ENCODE measurements around the gene PI16. TPM values are rescaled to one million over a fixed set of nuclear protein-coding genes. Genes with fewer than 3 reads are reported as not detected.
A peak's percentile ranks its signal among the peaks of the same experiment; 100 is the strongest.

Gene PI16
- total and polyA plus RNA-seq, 2 donors (not counting 3 experiments of a cell fraction or from before 2014, with no cell fraction given): 0.14 TPM; not detected in 1

DNA sequence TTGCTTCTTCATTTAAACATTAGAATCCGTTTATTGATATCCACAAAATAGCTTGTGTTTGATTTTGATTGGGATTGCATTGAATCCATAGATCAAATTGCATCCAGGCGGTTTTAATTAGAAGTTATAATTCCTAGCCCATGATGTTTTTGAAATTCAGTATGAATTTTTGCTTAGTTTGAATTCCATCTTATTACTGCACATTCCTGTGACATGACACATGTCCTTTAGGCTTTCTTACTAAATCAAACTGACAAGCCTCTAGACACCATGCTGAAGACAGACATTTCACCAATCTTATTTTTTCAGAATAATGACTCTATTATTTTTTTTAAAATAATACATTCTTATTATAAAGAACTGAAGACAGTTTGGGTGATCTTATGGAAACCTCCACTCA lies 21.4 kb upstream of the PI16 start:
- Histone ChIP-seq H3K9me3 (replicated peaks; ENCODE audit: control insufficient read depth, insufficient read depth, low read length) (no peaks in the 10 kb centered on the region), H2AFZ (ENCODE audit: low read depth, low read length) (no peak overlapping the region), H3K27me3 (ENCODE audit: control insufficient read depth in 2 of 2, insufficient read depth in 2 of 2, low read length in 2 of 2) (no peaks in the 10 kb centered on the region), H3K4me1 (ENCODE audit: control insufficient read depth, extremely low read depth, insufficient read depth, low read length) (peaks cover 8% of the 10 kb centered on the region), H3K9me1 (replicated peaks; ENCODE audit: control insufficient read depth, extremely low read depth, insufficient read depth, low read length) (no peaks in the 10 kb centered on the region), H3K27ac (ENCODE audit: insufficient read depth, low read depth, low read length) (no peak overlapping the region), H4K20me1 (replicated peaks; ENCODE audit: control insufficient read depth, extremely low read depth, insufficient read depth, low read length) (no peaks in the 10 kb centered on the region), H3K79me2 (ENCODE audit: control insufficient read depth, insufficient read depth, low read length) (no peaks in the 10 kb centered on the region), H3K9ac (replicated peaks; ENCODE audit: extremely low read depth, insufficient read depth, low read length) (no peak overlapping the region), H3K4me2 (ENCODE audit: insufficient read depth, low read length) (no peak overlapping the region), H3K4me3 (replicated peaks in 1 of 3; ENCODE audit: insufficient read depth in 1 of 3, low read depth in 1 of 3, low read length in 3 of 3) (no peak overlapping the region), H3K36me3 (ENCODE audit: control insufficient read depth in 2 of 2, extremely low read depth in 1 of 2, insufficient read depth in 2 of 2, low read length in 2 of 2) (no peaks in the 10 kb centered on the region)
- ChIA-PET POLR2A (no interaction called here), CTCF (interaction anchor here (1.1 to 1.7 kb wide), 2 partner anchors 15 to 277 kb away, joined by 3 read pairs; no protein-coding TSS in a partner anchor)
- TF ChIP-seq FOS (IDR thresholded peaks at IDR 0.05; ENCODE audit: borderline replicate concordance, insufficient read depth, low read length) (peak; percentile 5), POLR2A (IDR thresholded peaks at IDR 0.05; ENCODE audit: low read depth, low read length) (no peak)
- no TSS peak for BruUV-seq (replicated peaks)
- DNase-seq (ENCODE audit: low read depth, low spot score) (peak; percentile 23), FAIRE-seq (no peak)
- intact Hi-C loops (cut with micrococcal nuclease): no loop called here
- dilution Hi-C loops (cut with MboI; ENCODE audit: extremely low pct_ligation_motif_present, low sequenced_read_pairs): no loop called here

DNA sequence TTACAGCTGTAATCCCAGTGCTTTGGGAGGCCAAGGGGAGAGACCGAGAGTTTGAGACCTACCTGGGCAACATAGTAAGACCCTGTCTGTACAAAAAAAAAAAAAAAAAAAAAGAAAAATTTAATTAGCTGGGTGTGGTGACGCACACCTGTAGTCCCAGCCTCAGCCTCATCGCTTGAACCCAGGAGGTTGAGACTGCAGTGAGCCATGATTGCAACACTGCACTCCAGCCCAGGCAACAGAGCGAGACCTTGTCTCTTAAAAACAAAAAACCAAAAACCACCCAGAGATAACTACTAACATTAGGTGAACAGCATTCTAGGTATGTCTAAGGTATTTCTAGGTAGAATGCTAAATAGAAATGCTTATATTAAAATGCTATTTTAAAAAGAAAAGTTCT lies 21.0 kb upstream of the PI16 start:
- dilution Hi-C loops (cut with MboI; ENCODE audit: extremely low pct_ligation_motif_present, low sequenced_read_pairs): no loop called here
- TF ChIP-seq GATA2 (IDR thresholded peaks at IDR 0.05; ENCODE audit: insufficient read depth, insufficient read length, low read depth, low read length): no peak
- TF ChIP-seq JUN (IDR thresholded peaks at IDR 0.05; ENCODE audit: borderline replicate concordance, insufficient read depth, insufficient read length, low read depth): no peak
- TF ChIP-seq, protein P1, sequence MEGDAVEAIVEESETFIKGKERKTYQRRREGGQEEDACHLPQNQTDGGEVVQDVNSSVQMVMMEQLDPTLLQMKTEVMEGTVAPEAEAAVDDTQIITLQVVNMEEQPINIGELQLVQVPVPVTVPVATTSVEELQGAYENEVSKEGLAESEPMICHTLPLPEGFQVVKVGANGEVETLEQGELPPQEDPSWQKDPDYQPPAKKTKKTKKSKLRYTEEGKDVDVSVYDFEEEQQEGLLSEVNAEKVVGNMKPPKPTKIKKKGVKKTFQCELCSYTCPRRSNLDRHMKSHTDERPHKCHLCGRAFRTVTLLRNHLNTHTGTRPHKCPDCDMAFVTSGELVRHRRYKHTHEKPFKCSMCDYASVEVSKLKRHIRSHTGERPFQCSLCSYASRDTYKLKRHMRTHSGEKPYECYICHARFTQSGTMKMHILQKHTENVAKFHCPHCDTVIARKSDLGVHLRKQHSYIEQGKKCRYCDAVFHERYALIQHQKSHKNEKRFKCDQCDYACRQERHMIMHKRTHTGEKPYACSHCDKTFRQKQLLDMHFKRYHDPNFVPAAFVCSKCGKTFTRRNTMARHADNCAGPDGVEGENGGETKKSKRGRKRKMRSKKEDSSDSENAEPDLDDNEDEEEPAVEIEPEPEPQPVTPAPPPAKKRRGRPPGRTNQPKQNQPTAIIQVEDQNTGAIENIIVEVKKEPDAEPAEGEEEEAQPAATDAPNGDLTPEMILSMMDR (IDR thresholded peaks at IDR 0.05; ENCODE audit: extremely low read depth in 1 of 2, insufficient read depth in 1 of 2, low read depth in 1 of 2, low read length in 2 of 2): no peak
- TF ChIP-seq, protein P2, sequence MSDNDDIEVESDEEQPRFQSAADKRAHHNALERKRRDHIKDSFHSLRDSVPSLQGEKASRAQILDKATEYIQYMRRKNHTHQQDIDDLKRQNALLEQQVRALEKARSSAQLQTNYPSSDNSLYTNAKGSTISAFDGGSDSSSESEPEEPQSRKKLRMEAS (IDR thresholded peaks at IDR 0.05; ENCODE audit: insufficient read depth, insufficient read length): no peak
- no peak for TF ChIP-seq POLR2AphosphoS5 (IDR thresholded peaks at IDR 0.05; ENCODE audit: insufficient read depth, low read depth, low read length)
- TF ChIP-seq EZH2 (IDR thresholded peaks at IDR 0.05; ENCODE audit: borderline replicate concordance, low read depth, low read length, severe bottlenecking): no peak
- TF ChIP-seq FOS (IDR thresholded peaks at IDR 0.05; ENCODE audit: borderline replicate concordance, insufficient read depth, low read length): no peak
- TF ChIP-seq MYC (IDR thresholded peaks at IDR 0.05; ENCODE audit: low read depth, low read length): no peak
- no peak for TF ChIP-seq POLR2A (IDR thresholded peaks at IDR 0.05; ENCODE audit: low read depth, low read length)
- H3K79me2 ChIP-seq (ENCODE audit: control insufficient read depth, insufficient read depth, low read length): no peaks in the 10 kb centered on the region
- no peak overlapping the region for H2AFZ ChIP-seq (ENCODE audit: low read depth, low read length)
- peaks cover 8% of the 10 kb centered on the region for H3K4me1 ChIP-seq (ENCODE audit: control insufficient read depth, extremely low read depth, insufficient read depth, low read length)
- DNase-seq (ENCODE audit: low read depth, low spot score) (no peak), FAIRE-seq (no peak)
- no peaks in the 10 kb centered on the region for H3K9me3 ChIP-seq (replicated peaks; ENCODE audit: control insufficient read depth, insufficient read depth, low read length)
- no peak overlapping the region for H3K4me3 ChIP-seq (replicated peaks in 1 of 3; ENCODE audit: insufficient read depth in 1 of 3, low read depth in 1 of 3, low read length in 3 of 3)
- intact Hi-C loops (cut with micrococcal nuclease): no loop called here
- H3K36me3 ChIP-seq (ENCODE audit: control insufficient read depth in 2 of 2, extremely low read depth in 1 of 2, insufficient read depth in 2 of 2, low read length in 2 of 2): no peaks in the 10 kb centered on the region
- no peaks in the 10 kb centered on the region for H3K9me1 ChIP-seq (replicated peaks; ENCODE audit: control insufficient read depth, extremely low read depth, insufficient read depth, low read length)
- no peak overlapping the region for H3K9ac ChIP-seq (replicated peaks; ENCODE audit: extremely low read depth, insufficient read depth, low read length)
- POLR2A ChIA-PET: no interaction called here
- no peak overlapping the region for H3K4me2 ChIP-seq (ENCODE audit: insufficient read depth, low read length)
- CTCF ChIA-PET: interaction anchor here (1.1 to 1.7 kb wide), 2 partner anchors 14 to 277 kb away, joined by 3 read pairs; no protein-coding TSS in a partner anchor
- H4K20me1 ChIP-seq (replicated peaks; ENCODE audit: control insufficient read depth, extremely low read depth, insufficient read depth, low read length): no peaks in the 10 kb centered on the region
- H3K27ac ChIP-seq (ENCODE audit: insufficient read depth, low read depth, low read length): no peak overlapping the region
- H3K27me3 ChIP-seq (ENCODE audit: control insufficient read depth in 2 of 2, insufficient read depth in 2 of 2, low read length in 2 of 2): no peaks in the 10 kb centered on the region
- BruUV-seq (replicated peaks): no TSS peak
